ENCODE results near the gene TNNI3.

- TF ChIP-seq CTCF (conservative IDR thresholded peaks at IDR 0.05) (no peak), ZFX (IDR thresholded peaks at IDR 0.05) (no peak)
Observed at GRCh38 chr19:55172741-55173140, 15.2 kb upstream of the TNNI3 start.

All from C4-2B (cell line).